Measurements from ENCODE around the gene NFIC.
A peak's percentile ranks its signal among the peaks of the same experiment; 100 is the strongest.
"Not testable (repeated sequence)": the region's sequence is repeated elsewhere in the genome, so short reads cannot be mapped to it uniquely, and the experiment has no call there.

NFIC gene

GRCh38 chr19:3367628-3368440 lies 1.5 kb downstream of the NFIC start:
- no peak overlapping the region for H3K4me3 ChIP-seq (ENCODE audit: low read length)
- H3K27me3 ChIP-seq (ENCODE audit: insufficient read depth, low read length) = peaks cover 85% of the 10 kb centered on the region
- no peak overlapping the region for H2AFZ ChIP-seq (ENCODE audit: low read depth, low read length)

GRCh38 chr19:3368441-3368795 lies 2.0 kb downstream of the NFIC start:
- Histone ChIP-seq H3K9me3 (ENCODE audit: low read length) (no peaks in the 10 kb centered on the region), H3K4me3 (ENCODE audit: low read length) (no peak overlapping the region), H3K27me3 (ENCODE audit: insufficient read depth, low read length) (peaks cover 81% of the 10 kb centered on the region), H3K4me1 (ENCODE audit: insufficient read depth, low read length) (peaks cover 15% of the 10 kb centered on the region), H3K36me3 (ENCODE audit: insufficient read depth, low read length) (no peaks in the 10 kb centered on the region), H2AFZ (ENCODE audit: low read depth, low read length) (no peak overlapping the region)

More at GRCh38 chr19:3367628-3368440, 1.5 kb downstream of the NFIC start:
- H3K9me3 ChIP-seq (ENCODE audit: low read length) = no peaks in the 10 kb centered on the region
- no peaks in the 10 kb centered on the region for H3K36me3 ChIP-seq (ENCODE audit: insufficient read depth, low read length)
- H3K4me1 ChIP-seq (ENCODE audit: insufficient read depth, low read length) = peaks cover 15% of the 10 kb centered on the region

GRCh38 chr19:3368848-3369336 lies 2.5 kb downstream of the NFIC start:
- Histone ChIP-seq H3K4me3 (ENCODE audit: low read length) (no peak overlapping the region), H3K9me3 (ENCODE audit: low read length) (no peaks in the 10 kb centered on the region), H3K4me1 (ENCODE audit: insufficient read depth, low read length) (peaks cover 15% of the 10 kb centered on the region), H3K36me3 (ENCODE audit: insufficient read depth, low read length) (no peaks in the 10 kb centered on the region), H2AFZ (ENCODE audit: low read depth, low read length) (no peak overlapping the region), H3K27me3 (ENCODE audit: insufficient read depth, low read length) (peaks cover 79% of the 10 kb centered on the region)

GRCh38 chr19:3369337-3370213 lies 3.2 kb downstream of the NFIC start:
- no peaks in the 10 kb centered on the region for H3K36me3 ChIP-seq (ENCODE audit: insufficient read depth, low read length)
- no peaks in the 10 kb centered on the region for H3K9me3 ChIP-seq (ENCODE audit: low read length)
- H3K27me3 ChIP-seq (ENCODE audit: insufficient read depth, low read length) = peaks cover 79% of the 10 kb centered on the region
- H2AFZ ChIP-seq (ENCODE audit: low read depth, low read length) = peak overlapping the region; percentile 18
- peaks cover 15% of the 10 kb centered on the region for H3K4me1 ChIP-seq (ENCODE audit: insufficient read depth, low read length)
- no peak overlapping the region for H3K4me3 ChIP-seq (ENCODE audit: low read length)

GRCh38 chr19:3370214-3370720 lies 3.9 kb downstream of the NFIC start:
- peaks cover 15% of the 10 kb centered on the region for H3K4me1 ChIP-seq (ENCODE audit: insufficient read depth, low read length)
- peaks cover 73% of the 10 kb centered on the region for H3K27me3 ChIP-seq (ENCODE audit: insufficient read depth, low read length)
- no peak overlapping the region for H2AFZ ChIP-seq (ENCODE audit: low read depth, low read length)
- H3K9me3 ChIP-seq (ENCODE audit: low read length) = no peaks in the 10 kb centered on the region
- H3K4me3 ChIP-seq (ENCODE audit: low read length) = no peak overlapping the region
- H3K36me3 ChIP-seq (ENCODE audit: insufficient read depth, low read length) = no peaks in the 10 kb centered on the region

GRCh38 chr19:3370728-3371591 lies 4.6 kb downstream of the NFIC start:
- H3K9me3 ChIP-seq (ENCODE audit: low read length) = no peaks in the 10 kb centered on the region
- no peak overlapping the region for H3K4me3 ChIP-seq (ENCODE audit: low read length)
- H3K4me1 ChIP-seq (ENCODE audit: insufficient read depth, low read length) = peaks cover 14% of the 10 kb centered on the region
- peaks cover 68% of the 10 kb centered on the region for H3K27me3 ChIP-seq (ENCODE audit: insufficient read depth, low read length)
- no peak overlapping the region for H2AFZ ChIP-seq (ENCODE audit: low read depth, low read length)
- H3K36me3 ChIP-seq (ENCODE audit: insufficient read depth, low read length) = no peaks in the 10 kb centered on the region

GRCh38 chr19:3372413-3372812 lies 6.0 kb downstream of the NFIC start:
- Histone ChIP-seq H3K36me3 (ENCODE audit: insufficient read depth, low read length) (no peaks in the 10 kb centered on the region), H3K27me3 (ENCODE audit: insufficient read depth, low read length) (peaks cover 59% of the 10 kb centered on the region), H3K4me1 (ENCODE audit: insufficient read depth, low read length) (peaks cover 6% of the 10 kb centered on the region)

GRCh38 chr19:3373971-3374368 lies 7.6 kb downstream of the NFIC start:
- Histone ChIP-seq H2AFZ (ENCODE audit: low read depth, low read length) (no peak overlapping the region), H3K9me3 (ENCODE audit: low read length) (no peaks in the 10 kb centered on the region), H3K36me3 (ENCODE audit: insufficient read depth, low read length) (no peaks in the 10 kb centered on the region), H3K4me3 (ENCODE audit: low read length) (no peak overlapping the region), H3K4me1 (ENCODE audit: insufficient read depth, low read length) (peaks cover 4% of the 10 kb centered on the region), H3K27me3 (ENCODE audit: insufficient read depth, low read length) (peaks cover 43% of the 10 kb centered on the region)

More at GRCh38 chr19:3372413-3372812, 6.0 kb downstream of the NFIC start:
- Histone ChIP-seq H3K9me3 (ENCODE audit: low read length) (no peaks in the 10 kb centered on the region), H2AFZ (ENCODE audit: low read depth, low read length) (no peak overlapping the region), H3K4me3 (ENCODE audit: low read length) (no peak overlapping the region)

- Histone ChIP-seq H3K27me3 (ENCODE audit: insufficient read depth, low read length) (peaks cover 38% of the 10 kb centered on the region), H3K4me1 (ENCODE audit: insufficient read depth, low read length) (peaks cover 3% of the 10 kb centered on the region), H3K4me3 (ENCODE audit: low read length) (no peak overlapping the region), H2AFZ (ENCODE audit: low read depth, low read length) (no peak overlapping the region), H3K9me3 (ENCODE audit: low read length) (no peaks in the 10 kb centered on the region), H3K36me3 (ENCODE audit: insufficient read depth, low read length) (no peaks in the 10 kb centered on the region)
Measured at GRCh38 chr19:3374369-3375112, 8.2 kb downstream of the NFIC start.

- Histone ChIP-seq H3K4me3 (ENCODE audit: low read length) (no peak overlapping the region), H3K9me3 (ENCODE audit: low read length) (no peaks in the 10 kb centered on the region), H3K27me3 (ENCODE audit: insufficient read depth, low read length) (peaks cover 29% of the 10 kb centered on the region), H3K4me1 (ENCODE audit: insufficient read depth, low read length) (no peaks in the 10 kb centered on the region), H3K36me3 (ENCODE audit: insufficient read depth, low read length) (no peaks in the 10 kb centered on the region), H2AFZ (ENCODE audit: low read depth, low read length) (no peak overlapping the region)
Measured at GRCh38 chr19:3375221-3376090, 9.1 kb downstream of the NFIC start.

GRCh38 chr19:3376091-3376455 lies 9.7 kb downstream of the NFIC start:
- H3K4me1 ChIP-seq (ENCODE audit: insufficient read depth, low read length); H2AFZ ChIP-seq (ENCODE audit: low read depth, low read length); H3K36me3 ChIP-seq (ENCODE audit: insufficient read depth, low read length); H3K9me3 ChIP-seq (ENCODE audit: low read length); H3K4me3 ChIP-seq (ENCODE audit: low read length): not testable (repeated sequence)
- peaks cover 23% of the 10 kb centered on the region for H3K27me3 ChIP-seq (ENCODE audit: insufficient read depth, low read length)

All from neuron (in vitro differentiated cells).